ENCODE results near the gene PLD2.

Gene PLD2

GRCh38 chr17:4796552-4796920 is 10.4 kb upstream of the PLD2 start:
- Histone ChIP-seq H3K4me3 (ENCODE audit: low read length) (peak overlapping the region; percentile 95), H3K27ac (ENCODE audit: low read depth, low read length) (peak overlapping the region; percentile 77), H3K36me3 (ENCODE audit: control insufficient read depth, insufficient read depth, low read length) (peaks cover 11% of the 10 kb centered on the region), H3K27me3 (ENCODE audit: control insufficient read depth, insufficient read depth, low read length) (no peaks in the 10 kb centered on the region), H3K4me1 (ENCODE audit: control insufficient read depth, insufficient read depth, low read length) (no peaks in the 10 kb centered on the region), H3K9ac (ENCODE audit: low read length) (no peak overlapping the region)

DNA sequence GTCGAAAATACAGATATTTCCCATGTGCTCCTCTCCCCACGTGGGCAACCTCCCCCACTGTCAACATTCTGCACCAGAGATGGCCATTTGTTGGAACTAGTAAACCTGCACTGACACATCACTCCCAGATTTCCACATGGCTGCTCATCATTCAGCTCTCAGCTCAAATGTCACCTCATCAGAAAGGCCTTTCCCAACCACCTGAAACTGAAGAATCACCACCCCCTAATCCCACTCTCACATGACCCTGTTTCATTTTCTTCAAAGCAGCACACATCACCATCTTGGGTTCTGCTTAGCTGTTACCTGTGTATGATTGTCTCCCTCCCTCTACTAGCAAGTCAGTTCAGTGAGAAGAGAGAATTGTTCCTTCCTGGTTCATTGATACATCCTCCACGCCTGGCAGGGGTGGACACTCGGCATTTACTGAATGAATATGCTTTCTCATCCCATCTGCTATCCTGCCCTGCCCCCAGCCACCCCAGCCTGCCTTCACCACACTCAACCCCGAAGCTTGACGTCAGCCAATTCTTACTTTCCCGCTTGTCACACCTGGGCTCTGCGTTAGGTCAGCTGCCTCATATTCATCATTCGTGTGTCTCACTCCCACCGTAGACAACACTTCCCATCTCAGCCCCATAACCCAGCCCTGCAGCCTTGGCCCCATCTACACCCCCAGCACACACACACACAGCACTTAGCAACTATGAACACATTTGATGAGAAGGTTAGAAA is 6.3 kb upstream of the PLD2 start:
- no peak overlapping the region for H3K9ac ChIP-seq (ENCODE audit: low read length)
- no peak overlapping the region for H3K27ac ChIP-seq (ENCODE audit: low read depth, low read length)
- H3K27me3 ChIP-seq (ENCODE audit: control insufficient read depth, insufficient read depth, low read length), result no peaks in the 10 kb centered on the region
- H3K4me3 ChIP-seq (ENCODE audit: low read length), result no peak overlapping the region
- H3K4me1 ChIP-seq (ENCODE audit: control insufficient read depth, insufficient read depth, low read length), result no peaks in the 10 kb centered on the region
- H3K36me3 ChIP-seq (ENCODE audit: control insufficient read depth, insufficient read depth, low read length), result peaks cover 11% of the 10 kb centered on the region

- no peak within 1 kb of the TSS for H3K4me3 ChIP-seq (ENCODE audit: low read length)
These were observed 4.7 kb upstream of the PLD2 start, which contains the start of gene C17orf114 for GRCh38 chr17:4802228-4802627. Gene C17orf114 (minus strand): TSS chr17:4802328.

GRCh38 chr17:4806456-4806776 is 536 bp upstream of the PLD2 start:
- Histone ChIP-seq H3K27me3 (ENCODE audit: control insufficient read depth, insufficient read depth, low read length) (no peaks in the 10 kb centered on the region), H3K36me3 (ENCODE audit: control insufficient read depth, insufficient read depth, low read length) (peaks cover 4% of the 10 kb centered on the region), H3K4me3 (ENCODE audit: low read length) (peak overlapping the region; percentile 53), H3K4me1 (ENCODE audit: control insufficient read depth, insufficient read depth, low read length) (peaks cover 6% of the 10 kb centered on the region), H3K9ac (ENCODE audit: low read length) (no peak overlapping the region), H3K27ac (ENCODE audit: low read depth, low read length) (no peak overlapping the region)

More at GRCh38 chr17:4802228-4802627, 4.7 kb upstream of the PLD2 start, which contains the start of gene C17orf114:
- Histone ChIP-seq H3K36me3 (ENCODE audit: control insufficient read depth, insufficient read depth, low read length) (peaks cover 11% of the 10 kb centered on the region), H3K9ac (ENCODE audit: low read length) (no peak within 1 kb of the TSS), H3K27ac (ENCODE audit: low read depth, low read length) (no peak within 1 kb of the TSS), H3K27me3 (ENCODE audit: control insufficient read depth, insufficient read depth, low read length) (no peaks in the 10 kb centered on the region), H3K4me1 (ENCODE audit: control insufficient read depth, insufficient read depth, low read length) (no peaks in the 10 kb centered on the region)

GRCh38 chr17:4807605-4808377 is 839 bp downstream of the PLD2 start:
- peak overlapping the region; percentile 67 for H3K4me3 ChIP-seq (ENCODE audit: low read length)
- peaks cover 6% of the 10 kb centered on the region for H3K4me1 ChIP-seq (ENCODE audit: control insufficient read depth, insufficient read depth, low read length)
- H3K36me3 ChIP-seq (ENCODE audit: control insufficient read depth, insufficient read depth, low read length), result peaks cover 4% of the 10 kb centered on the region
- H3K9ac ChIP-seq (ENCODE audit: low read length), result no peak overlapping the region
- no peaks in the 10 kb centered on the region for H3K27me3 ChIP-seq (ENCODE audit: control insufficient read depth, insufficient read depth, low read length)
- no peak overlapping the region for H3K27ac ChIP-seq (ENCODE audit: low read depth, low read length)

DNA sequence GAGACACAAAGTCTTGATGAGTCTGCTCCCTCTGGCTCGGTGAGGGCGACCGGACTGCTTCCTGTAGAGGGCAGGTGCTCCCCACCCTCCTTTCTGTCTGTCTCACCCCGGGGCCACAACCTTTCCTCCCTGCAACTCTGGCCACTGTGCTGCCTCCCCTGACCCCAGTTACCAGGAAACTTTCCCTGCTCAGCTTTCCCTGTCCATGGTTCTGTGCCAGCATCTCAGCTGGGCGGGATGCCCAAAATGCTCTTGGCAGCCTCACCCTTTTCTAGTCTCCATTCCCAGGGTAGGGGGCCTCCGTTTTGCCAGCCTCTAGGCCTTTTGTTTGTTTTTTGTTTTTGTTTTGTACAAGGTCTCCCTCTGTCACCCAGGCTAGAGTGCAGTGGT is 1.4 kb downstream of the PLD2 start:
- H3K4me1 ChIP-seq (ENCODE audit: control insufficient read depth, insufficient read depth, low read length), result peaks cover 6% of the 10 kb centered on the region
- no peak overlapping the region for H3K9ac ChIP-seq (ENCODE audit: low read length)
- no peaks in the 10 kb centered on the region for H3K27me3 ChIP-seq (ENCODE audit: control insufficient read depth, insufficient read depth, low read length)
- no peak overlapping the region for H3K27ac ChIP-seq (ENCODE audit: low read depth, low read length)
- H3K36me3 ChIP-seq (ENCODE audit: control insufficient read depth, insufficient read depth, low read length), result peaks cover 4% of the 10 kb centered on the region
- H3K4me3 ChIP-seq (ENCODE audit: low read length), result peak overlapping the region; percentile 13

GRCh38 chr17:4810696-4811290 is 3.8 kb downstream of the PLD2 start:
- Histone ChIP-seq H3K27me3 (ENCODE audit: control insufficient read depth, insufficient read depth, low read length) (no peaks in the 10 kb centered on the region), H3K9ac (ENCODE audit: low read length) (no peak overlapping the region), H3K36me3 (ENCODE audit: control insufficient read depth, insufficient read depth, low read length) (peaks cover 4% of the 10 kb centered on the region), H3K4me3 (ENCODE audit: low read length) (no peak overlapping the region), H3K27ac (ENCODE audit: low read depth, low read length) (no peak overlapping the region), H3K4me1 (ENCODE audit: control insufficient read depth, insufficient read depth, low read length) (peaks cover 6% of the 10 kb centered on the region)

DNA sequence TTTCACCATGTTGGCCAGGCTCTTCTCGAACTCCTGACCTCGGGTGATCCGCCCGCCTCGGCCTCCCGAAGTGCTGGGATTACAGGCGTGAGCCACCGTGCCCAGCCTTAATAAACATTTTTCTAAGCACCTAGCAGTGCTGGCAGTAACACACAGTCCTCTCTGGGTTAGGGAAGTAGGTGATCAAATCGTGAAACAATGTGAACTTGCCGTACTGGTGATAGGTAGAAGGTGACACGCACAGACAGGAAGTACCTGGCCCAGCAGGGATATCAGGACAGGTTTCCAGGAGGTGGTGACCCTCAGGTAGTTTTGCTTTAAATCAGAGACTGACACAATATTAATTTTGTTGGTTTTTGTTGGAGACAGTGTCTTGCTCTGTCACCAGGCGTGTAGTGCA is 4.5 kb downstream of the PLD2 start:
- Histone ChIP-seq H3K27me3 (ENCODE audit: control insufficient read depth, insufficient read depth, low read length) (no peaks in the 10 kb centered on the region), H3K4me1 (ENCODE audit: control insufficient read depth, insufficient read depth, low read length) (peaks cover 6% of the 10 kb centered on the region), H3K27ac (ENCODE audit: low read depth, low read length) (no peak overlapping the region), H3K36me3 (ENCODE audit: control insufficient read depth, insufficient read depth, low read length) (peaks cover 6% of the 10 kb centered on the region), H3K9ac (ENCODE audit: low read length) (no peak overlapping the region), H3K4me3 (ENCODE audit: low read length) (no peak overlapping the region)

- no peak overlapping the region for H3K4me3 ChIP-seq (ENCODE audit: low read length)
- H3K27ac ChIP-seq (ENCODE audit: low read depth, low read length), result no peak overlapping the region
- H3K9ac ChIP-seq (ENCODE audit: low read length), result no peak overlapping the region
- H3K27me3 ChIP-seq (ENCODE audit: control insufficient read depth, insufficient read depth, low read length), result no peaks in the 10 kb centered on the region
- H3K36me3 ChIP-seq (ENCODE audit: control insufficient read depth, insufficient read depth, low read length), result peaks cover 11% of the 10 kb centered on the region
- H3K4me1 ChIP-seq (ENCODE audit: control insufficient read depth, insufficient read depth, low read length), result peaks cover 6% of the 10 kb centered on the region
These were observed 5.7 kb downstream of the PLD2 start for GRCh38 chr17:4812690-4813089.

GRCh38 chr17:4815043-4815675 is 8.2 kb downstream of the PLD2 start:
- Histone ChIP-seq H3K27ac (ENCODE audit: low read depth, low read length) (no peak overlapping the region), H3K9ac (ENCODE audit: low read length) (no peak overlapping the region), H3K27me3 (ENCODE audit: control insufficient read depth, insufficient read depth, low read length) (no peaks in the 10 kb centered on the region), H3K4me1 (ENCODE audit: control insufficient read depth, insufficient read depth, low read length) (no peaks in the 10 kb centered on the region), H3K36me3 (ENCODE audit: control insufficient read depth, insufficient read depth, low read length) (peaks cover 11% of the 10 kb centered on the region), H3K4me3 (ENCODE audit: low read length) (no peak overlapping the region)

- Histone ChIP-seq H3K27me3 (ENCODE audit: control insufficient read depth, insufficient read depth, low read length) (no peaks in the 10 kb centered on the region), H3K4me1 (ENCODE audit: control insufficient read depth, insufficient read depth, low read length) (no peaks in the 10 kb centered on the region), H3K27ac (ENCODE audit: low read depth, low read length) (no peak overlapping the region), H3K9ac (ENCODE audit: low read length) (no peak overlapping the region), H3K36me3 (ENCODE audit: control insufficient read depth, insufficient read depth, low read length) (peaks cover 8% of the 10 kb centered on the region), H3K4me3 (ENCODE audit: low read length) (no peak overlapping the region)
These were observed 9.9 kb downstream of the PLD2 start for GRCh38 chr17:4816826-4817225.

GRCh38 chr17:4818276-4818675 is 11.3 kb downstream of the PLD2 start:
- no peaks in the 10 kb centered on the region for H3K4me1 ChIP-seq (ENCODE audit: control insufficient read depth, insufficient read depth, low read length)
- no peak overlapping the region for H3K9ac ChIP-seq (ENCODE audit: low read length)
- H3K36me3 ChIP-seq (ENCODE audit: control insufficient read depth, insufficient read depth, low read length), result peaks cover 9% of the 10 kb centered on the region
- H3K27ac ChIP-seq (ENCODE audit: low read depth, low read length), result no peak overlapping the region
- no peaks in the 10 kb centered on the region for H3K27me3 ChIP-seq (ENCODE audit: control insufficient read depth, insufficient read depth, low read length)
- H3K4me3 ChIP-seq (ENCODE audit: low read length), result no peak overlapping the region

Data from rectal smooth muscle tissue (tissue), 1 donor.